ENCODE results near the gene TMA7.

TMA7 gene

DNA sequence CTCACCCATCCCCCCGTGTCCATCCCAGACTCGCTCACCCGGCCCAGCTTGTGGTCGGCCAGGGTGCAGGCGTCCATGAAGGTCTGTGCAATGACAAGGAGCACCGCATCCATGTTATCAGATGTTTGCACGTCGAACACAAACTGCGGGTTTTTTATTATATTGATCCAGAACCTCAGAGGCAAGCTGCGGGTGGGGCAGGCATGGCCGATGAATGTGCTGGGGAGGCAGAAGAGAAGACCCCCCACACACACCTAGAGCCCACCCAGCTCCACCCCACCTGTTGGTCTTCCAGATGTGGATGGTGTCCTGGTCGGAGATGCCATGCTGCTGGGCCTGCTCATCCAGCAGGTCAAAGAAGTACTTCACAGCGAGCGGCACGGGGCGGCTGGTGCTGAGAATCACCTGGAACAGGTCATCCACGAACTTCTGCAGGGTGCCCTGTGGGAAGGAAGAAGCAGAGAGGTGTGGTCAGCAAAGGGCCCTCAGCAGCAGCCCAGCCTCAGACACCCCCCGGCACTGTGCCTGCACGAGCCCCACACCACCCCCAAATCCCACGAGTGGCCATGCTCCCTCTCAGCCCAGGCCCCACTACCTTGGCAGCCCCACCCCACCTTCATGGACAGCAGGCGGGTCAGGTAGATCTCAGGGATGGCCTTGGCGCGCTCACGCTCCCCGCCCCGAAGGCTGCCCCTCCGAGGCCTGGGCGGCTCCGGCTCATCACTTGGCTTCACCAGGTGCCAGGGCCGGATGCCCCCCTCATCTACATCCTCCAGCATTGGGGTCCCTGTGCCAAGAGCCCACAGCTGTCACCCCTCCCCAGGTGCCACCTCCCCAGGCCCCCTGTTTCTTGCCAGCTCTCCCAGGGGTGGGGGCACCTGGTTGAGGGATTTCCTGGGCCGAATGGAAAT lies 30.5 kb upstream of the TMA7 start:
- DNase-seq (ENCODE audit: low spot score), result peak; percentile 49

DNA sequence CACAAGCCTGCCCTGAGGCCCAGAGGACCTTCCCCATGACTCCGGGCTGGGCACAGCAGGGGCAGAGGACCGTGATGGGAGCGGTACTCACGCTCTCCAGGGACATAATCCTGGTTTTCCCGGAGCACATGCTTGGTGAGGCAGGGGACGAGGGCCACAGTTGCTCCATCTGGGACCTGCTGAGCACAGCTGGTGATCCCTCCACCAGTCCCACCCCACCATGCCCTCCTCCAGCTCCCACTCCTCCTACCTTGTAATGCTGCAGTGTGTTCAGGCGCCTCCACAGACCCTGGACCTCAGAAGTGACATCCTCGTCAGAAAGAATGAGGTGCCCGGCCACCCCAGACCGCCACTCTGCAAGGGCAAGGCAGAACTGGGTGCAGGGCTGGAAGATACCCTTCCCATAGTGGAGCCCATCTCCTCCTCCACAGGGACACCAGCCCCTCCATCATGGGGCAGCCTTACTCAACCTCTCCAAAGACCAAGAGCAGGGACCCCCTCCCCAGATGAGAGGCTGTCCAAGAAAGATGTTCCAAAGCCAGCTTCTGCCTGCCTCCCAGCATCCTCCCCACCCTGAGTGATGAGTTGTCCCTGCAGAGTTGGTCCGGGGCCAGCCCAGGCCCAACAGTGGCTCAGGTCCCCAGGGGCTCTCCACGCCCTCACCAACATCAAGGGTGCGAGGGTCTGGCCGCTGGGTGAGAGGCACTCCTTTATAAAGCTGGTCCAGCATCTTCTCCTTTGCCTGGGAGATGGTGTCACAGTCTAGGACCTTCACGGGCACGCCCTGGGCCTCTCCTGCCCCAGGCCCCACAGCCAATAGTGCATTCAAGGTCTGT lies 29.6 kb upstream of the TMA7 start:
- DNase-seq (ENCODE audit: low spot score), result peak; percentile 55

DNA sequence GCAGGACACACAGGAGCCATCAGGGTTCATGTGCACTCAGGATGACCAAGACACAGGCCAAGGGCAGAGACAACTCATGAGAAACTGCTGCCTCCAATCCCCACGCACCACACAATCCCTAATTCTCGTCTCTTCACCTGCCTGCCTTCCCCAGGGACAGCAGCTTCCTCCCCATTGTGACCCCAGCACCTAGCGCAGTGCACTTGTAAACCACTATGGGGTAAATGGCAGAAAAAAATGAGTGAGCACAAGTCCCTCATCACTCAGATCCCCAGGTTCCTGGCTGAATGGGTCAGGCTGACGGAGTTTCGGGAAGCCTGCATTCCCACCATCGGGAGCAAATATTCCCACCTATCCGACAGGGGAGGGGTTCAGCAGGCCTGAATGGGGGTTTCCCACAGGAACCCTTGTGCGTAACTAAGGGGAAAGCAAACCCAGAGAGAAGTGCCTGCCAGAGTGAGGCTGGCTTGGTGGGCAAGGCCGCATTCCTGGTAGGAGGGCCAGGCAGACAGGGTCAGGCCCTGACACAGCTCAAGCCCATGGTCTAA lies 28.9 kb upstream of the TMA7 start:
- DNase-seq (ENCODE audit: low spot score), result peak; percentile 30

DNA sequence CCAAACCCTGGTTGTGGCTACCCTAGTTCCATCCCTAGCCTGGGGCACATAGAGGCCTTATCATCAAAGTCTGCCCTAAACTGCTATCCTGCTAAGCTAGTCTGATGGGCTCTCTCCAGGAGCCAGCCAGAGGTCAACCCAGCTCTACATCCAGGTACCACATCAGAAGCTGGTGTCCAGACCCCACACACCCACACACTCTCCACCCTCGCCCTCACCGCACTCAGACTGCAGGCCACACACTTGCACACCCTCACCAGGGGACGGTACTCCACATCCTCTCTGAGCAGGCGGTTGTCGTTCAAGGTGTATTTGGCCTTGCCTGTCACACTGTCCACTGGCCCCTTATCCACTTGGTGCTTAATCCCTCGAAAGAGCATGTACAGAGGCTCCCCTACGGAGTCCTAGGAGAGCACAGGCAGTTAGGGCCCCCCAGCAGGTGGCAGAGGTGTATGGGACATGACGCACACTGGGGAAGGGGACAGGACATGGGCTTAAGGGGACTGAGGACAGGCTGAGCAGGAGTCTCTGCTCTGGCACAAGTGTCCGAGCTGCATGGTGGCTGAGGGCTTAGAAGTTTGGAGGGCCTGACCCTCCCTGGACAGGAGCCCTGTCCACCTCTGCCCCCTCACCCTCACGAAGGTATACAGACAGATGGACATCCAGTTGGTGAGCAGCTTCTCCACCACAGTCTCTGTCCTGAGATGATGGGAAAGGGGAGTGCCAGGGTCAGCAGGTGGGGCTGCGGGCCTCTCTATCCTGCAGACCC lies 28.3 kb upstream of the TMA7 start:
- DNase-seq (ENCODE audit: low spot score), result peak; percentile 38

DNA sequence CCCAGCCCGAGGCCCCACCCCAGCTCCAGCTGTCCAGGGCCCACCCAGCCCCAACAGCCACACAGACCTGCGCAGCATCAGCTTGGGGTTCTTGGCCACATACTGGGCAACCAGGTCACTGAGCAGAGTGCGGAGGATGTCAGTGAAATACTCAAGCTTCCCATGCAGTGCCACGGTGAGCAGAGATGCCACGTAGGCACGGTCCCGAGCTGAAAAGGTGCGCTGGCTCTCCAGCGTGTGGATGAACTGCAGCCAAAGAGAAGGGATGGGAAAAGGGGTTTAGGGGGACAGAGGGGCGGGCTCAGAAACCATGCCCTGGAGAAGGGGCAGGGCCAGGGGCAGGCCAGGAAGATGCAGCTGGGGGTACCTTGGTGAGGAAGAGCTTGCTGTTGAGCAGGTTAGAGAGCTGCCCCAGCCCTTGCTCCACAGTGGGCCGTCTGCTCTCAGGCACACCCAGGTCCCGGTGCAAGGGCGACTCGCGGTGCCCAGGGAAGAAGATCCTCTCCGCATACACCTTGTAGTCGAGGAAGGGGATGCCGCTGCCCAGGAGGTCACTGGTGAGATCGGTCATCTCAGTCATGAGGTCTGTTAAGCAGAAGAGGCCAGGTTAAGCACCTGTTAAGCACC lies 27.6 kb upstream of the TMA7 start:
- DNase-seq (ENCODE audit: low spot score), result peak; percentile 53

DNA sequence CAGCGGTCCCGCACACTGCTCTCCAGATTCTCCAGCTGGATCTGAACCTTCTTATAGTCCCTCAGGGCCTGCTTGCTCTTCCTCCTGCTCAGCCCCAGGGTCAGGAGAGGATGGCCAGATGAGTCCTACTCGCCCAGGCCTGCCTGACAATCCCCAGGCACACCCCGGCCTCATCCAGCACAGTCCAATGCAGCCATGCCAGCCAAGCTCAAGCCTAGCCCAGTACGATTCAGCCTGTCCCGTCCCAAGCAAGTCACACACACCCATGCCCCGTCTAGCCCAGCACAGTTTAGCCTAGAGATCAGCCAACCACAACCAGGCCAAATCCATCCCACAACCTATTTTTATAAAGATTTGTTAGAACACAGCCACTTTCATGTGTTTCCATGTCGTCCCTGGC lies 27.0 kb upstream of the TMA7 start:
- DNase-seq (ENCODE audit: low spot score), result no peak

DNA sequence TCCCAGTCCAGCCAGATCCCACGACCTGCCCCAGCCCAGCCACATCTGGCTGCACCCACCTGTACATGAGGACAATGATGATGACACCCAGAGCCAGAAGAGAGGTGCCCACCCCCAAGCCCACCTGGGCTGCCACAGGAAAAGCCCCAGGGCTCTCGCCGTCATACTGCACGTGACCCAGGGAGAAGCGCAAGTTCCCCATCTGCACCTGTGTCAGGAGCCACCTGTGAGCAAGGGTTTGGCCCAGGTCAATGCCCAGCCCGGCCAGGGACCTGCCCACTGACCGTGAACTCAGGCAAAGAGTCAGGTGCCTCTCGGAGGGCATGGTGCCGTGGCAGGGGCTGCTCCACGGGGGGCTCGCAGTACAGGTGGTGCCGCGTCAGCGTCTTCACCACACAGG lies 26.4 kb upstream of the TMA7 start:
- DNase-seq (ENCODE audit: low spot score), result no peak

DNA sequence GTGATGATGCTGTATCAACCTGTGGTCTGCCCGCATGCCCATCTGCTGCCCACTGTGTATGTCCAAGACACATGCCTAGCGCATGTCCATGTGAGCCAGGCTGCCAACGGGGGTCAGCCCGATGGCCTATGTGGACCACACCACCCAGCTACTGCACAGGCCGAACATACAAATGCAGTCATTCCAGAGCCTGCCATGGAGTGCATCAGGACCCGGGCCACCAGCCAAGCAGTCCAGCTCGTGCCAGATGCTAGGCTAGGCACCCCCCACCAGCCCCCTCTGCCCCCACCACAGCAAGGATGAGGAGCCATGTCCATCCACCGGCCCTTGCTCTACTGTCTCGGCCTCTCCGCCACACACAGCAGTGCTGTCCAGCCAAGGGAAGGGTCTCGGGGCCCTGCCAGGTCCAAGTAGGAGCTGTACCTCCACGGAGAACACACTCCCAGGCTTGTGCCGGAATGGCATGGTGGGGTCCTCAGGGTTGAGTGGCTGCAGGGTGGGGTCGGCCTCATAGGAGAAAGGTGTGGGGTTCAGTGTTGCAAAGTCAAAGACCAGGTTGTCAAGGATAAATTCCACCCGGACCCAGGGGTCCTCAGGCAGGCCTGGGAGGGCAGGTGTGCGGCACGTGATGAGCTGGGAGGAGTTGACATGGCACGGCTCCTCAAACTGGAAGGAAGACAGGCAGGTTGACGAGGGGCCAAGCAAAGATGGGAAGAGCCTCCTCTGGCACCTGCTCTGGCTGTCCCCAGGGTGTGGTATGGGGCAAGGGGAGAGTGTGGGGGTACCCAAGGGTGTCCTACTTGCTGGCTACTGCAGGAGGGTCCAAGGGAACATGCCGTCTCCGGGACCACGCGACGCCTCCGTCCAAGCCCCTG lies 25.4 kb upstream of the TMA7 start:
- DNase-seq (ENCODE audit: low spot score), result no peak

DNA sequence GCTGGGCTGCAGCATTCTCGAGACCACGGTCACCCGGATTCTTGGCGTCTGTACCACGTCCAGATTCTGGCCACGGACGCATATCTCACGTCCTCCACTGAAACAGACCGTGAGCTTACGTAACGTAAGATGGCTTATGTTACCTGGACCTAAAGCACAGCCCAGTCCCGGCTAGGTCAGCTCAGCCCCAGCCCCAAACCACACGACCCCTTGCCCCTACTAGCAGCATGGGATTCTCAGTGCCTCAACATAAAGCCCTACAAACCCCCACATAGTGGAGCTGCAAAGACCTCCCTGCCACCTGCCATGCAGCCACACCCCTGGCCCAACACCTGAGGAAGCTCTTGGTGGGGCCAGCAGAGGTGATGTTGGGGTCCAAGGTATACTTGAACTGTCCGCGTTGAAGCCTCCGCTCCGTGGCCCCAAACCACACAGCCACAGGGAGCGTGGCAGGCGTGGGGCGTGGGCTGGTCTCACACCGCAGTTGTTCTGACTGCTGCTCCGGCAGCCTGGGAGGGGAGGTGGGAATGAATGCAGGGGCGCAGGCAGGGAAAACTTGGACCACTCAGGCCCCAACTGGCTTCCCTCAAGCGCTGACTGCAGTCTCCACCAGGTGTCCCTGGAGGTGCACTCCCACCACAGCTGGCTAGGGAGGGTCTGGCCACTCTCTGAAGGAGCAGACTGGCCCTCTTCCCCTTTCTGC lies 24.7 kb upstream of the TMA7 start:
- no peak for DNase-seq (ENCODE audit: low spot score)

DNA sequence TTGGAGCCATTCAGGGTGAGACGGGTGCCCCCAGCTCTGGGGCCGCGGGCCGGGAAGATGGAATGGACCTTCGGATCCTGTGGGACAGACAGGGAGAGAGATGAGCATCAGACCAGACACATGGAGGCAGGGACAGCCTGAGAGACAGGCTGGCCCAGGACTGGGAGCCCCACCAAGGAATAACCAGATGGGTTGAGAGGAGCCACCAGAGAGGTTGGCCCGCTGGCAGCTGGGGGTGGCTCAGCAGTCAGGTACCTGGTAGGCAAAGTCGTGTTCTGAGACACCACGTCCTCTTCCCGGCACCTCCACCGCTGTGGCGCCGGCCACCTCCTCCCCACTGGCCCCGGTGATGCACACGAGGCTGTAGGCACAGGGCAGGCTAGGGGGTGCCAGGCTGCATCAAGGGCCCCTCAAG lies 24.0 kb upstream of the TMA7 start:
- DNase-seq (ENCODE audit: low spot score), result no peak

DNA sequence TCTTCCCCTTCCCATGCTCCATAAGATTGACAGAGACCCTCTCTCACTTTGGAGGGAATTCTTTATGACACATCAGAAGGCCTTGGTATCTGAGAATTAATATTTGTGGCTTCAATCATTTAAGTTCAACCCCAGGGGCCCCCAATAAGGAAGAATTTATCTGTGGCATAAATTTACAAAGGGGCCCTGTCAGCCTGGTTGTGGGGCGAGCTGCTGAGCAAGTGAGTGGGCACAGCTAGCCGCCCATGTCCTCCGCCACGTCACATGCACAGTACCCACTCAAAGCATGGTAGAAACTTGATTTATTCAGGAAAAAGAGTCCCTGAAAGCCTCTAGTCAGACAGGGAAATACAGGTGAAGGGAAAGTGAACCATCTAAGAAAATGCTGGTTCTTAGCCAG lies 23.5 kb upstream of the TMA7 start:
- no peak for DNase-seq (ENCODE audit: low spot score)

DNA sequence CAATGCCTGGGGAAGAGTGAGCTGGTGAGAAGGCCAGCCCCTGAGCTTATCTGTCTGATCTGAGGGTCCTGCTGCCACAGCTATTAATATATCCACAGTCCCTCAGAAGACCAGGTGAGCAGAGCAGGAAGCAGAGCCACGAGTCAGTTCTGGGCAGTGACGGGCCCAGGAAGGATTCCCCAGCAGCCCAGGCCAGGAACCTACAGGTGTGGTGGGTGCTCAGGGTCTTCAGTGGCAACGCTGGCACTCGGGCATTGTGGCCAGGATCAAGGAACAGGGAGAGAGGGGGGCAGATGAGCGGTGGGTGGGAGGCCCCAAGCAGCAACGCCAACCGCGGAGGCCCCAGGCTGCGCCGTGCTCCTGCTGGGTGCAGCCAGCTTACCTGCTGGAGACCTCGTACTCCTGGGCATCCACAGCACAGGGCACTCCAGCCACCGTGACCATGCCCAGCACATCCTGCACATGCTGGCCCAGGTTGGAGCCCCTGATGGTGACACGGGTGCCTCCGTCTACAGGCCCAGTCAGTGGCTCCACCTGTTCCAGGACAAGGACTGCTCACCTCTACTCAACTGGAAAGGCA lies 22.4 kb upstream of the TMA7 start:
- no peak for DNase-seq (ENCODE audit: low spot score)

DNA sequence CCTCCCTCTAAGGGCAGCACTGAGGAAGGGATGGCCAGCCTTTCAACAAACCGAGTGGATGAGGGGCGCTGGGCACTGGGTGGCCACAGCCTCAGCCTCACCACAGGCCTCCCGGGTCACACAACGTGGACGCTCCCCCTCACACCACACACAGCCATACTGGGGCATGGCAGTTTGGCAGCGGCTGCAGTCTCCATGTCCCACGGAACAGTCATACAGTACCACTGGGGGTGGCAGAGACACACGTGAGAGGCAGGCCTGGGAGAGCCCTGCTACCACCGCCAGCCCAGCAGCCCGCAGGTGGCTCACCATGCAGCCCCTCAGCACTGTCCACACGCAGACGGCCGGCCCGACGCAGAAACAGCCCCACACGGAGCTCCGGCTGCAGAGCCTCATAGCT lies 21.9 kb upstream of the TMA7 start:
- DNase-seq (ENCODE audit: low spot score), result no peak

DNA sequence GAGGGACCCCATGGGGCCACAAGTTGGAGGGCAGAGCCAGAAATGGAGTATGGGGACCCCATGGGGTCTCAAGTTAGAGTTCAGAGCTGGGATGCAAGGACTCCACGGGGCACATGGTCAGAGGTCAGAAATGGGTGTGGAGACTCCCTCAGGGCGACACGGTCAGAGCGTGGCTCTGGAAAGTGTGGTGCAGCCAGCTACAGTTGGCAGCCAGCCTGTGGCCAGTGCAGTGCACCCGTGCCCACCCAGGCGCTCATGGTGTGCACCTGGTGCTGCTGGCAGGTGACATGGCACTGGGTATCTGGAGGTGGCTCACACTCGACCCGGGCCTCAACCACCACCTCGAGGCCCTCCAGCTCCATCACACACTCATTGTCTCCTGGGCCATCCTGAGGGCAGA lies 21.4 kb upstream of the TMA7 start:
- DNase-seq (ENCODE audit: low spot score), result no peak

DNA sequence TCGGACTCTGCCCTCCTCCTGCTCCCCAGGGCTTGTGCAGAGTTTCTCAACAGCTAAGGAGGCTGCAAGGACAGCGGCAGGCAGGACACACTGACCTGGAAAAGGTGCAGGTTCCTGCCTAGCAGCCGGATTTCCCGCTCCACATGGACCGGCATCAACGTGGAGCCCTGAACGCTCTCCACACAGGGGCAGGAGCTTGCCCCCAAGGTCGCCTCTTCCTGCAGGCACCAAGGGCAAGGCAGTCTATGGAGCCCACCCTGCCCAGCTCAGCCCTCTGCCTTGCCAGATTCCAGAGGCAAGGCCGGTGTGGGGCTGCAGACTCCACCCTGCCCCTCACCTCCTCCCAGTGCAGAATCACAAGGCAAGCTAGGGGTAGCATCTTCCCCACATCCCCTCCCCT lies 20.9 kb upstream of the TMA7 start:
- no peak for DNase-seq (ENCODE audit: low spot score)

DNA sequence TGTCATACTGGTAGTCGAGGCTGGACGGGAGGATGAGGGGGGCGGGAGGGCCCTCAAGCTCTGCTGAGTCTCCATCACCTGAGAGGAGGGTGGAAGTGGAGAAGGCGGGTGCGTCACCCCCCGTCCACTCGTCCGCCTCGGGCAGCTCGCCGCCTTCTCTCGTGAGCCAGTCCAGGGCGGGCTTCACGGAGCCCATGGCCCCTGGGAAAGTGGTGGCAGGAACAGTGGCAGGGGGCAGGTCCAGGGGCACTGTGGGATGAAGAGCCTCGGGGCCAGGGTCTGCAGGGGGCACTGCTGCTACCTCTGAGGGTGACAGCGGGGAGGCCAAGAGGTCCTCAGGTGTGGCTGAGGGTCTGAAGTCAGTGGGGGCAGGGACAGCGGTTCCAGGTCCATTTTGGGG lies 20.5 kb upstream of the TMA7 start:
- DNase-seq (ENCODE audit: low spot score), result no peak

DNA sequence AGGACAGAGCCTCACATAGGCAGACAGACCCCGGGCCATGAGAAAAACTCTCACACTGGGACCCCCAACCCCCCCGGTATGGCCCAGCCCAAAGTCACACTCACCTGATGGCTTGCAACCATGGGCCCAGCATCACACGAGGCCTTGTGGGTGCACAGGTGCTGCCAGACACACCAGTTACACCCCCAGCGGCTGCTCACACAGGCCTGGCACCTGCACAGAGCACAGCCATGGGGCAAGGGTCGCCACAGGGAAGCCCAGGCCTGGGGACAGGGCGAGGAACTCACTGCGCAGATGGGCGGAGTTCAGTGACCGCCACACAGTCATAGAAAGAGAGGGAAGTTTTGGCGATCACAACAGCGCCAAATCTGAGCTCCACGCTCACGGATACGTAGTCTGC lies 19.5 kb upstream of the TMA7 start:
- DNase-seq (ENCODE audit: low spot score), result no peak

DNA sequence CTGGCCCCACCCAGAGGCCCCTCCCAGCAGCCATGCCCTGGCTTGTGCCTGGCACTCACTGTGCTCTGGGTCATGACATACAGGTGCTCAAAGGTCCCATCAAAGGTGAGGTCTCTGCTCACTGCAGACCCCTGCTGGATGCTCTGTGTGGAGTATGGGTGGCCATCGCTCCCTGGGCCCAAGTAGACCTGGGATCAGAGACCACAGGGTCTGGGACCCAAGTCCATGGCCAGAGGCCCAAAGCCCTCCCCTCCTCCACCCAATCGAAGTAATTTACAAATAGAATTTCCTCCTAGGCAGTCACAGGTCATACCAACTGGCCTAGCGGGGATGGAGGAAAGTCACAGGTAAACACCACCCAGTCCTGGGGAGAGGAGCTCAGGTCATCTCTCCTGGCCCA lies 17.8 kb upstream of the TMA7 start:
- DNase-seq (ENCODE audit: low spot score), result no peak

DNA sequence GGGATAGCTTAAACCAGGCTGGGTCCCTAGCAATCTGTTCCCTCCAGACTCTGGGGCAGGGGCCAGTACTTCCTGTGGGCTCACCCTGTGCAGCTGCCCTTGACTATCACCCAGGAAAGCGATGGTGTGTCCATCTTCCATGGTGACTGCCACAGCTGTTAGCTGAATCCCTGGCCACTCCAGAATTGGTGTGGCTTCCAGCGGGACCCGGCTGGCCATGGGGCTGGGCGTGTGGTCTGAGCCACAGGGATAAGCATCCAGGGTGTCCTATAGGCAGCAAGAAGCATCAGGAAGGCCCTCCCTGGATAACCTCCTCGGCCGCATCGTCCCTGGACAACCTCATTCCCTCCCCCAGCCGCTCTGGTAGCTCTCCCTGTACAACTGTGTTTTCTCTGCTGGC lies 17.4 kb upstream of the TMA7 start:
- no peak for DNase-seq (ENCODE audit: low spot score)

Measured in left forelimb (tissue), 1 donor.